OCI-LY7 (cell line): ENCODE data around the gene ENOX1. TPM values are rescaled to one million over a fixed set of nuclear protein-coding genes. Genes with fewer than 3 reads are reported as not detected.
A peak's percentile ranks its signal among the peaks of the same experiment; 100 is the strongest.

Experiments
- BruUV-seq: library from RNA; stranded (reverse); fragments of 400-500 nt; replicated peaks from 2 replicates; lab custom pipeline; 2021; lab: Mats Ljungman, UMichigan
- CTCF ChIA-PET: fragments of 300-600 bp; sonication (Branson Sonifier 250); formaldehyde crosslinking; loops from one replicate; lab custom pipeline; 2022; ENCODE audit warnings: antibody characterized with exemption; ENCODE audit not compliant: unreplicated experiment; lab: Charles Lee
- POLR2A ChIA-PET: fragments of 300-600 bp; sonication (Branson Sonifier 250); formaldehyde crosslinking; loops from one replicate; lab custom pipeline; 2022; ENCODE audit warnings: antibody characterized with exemption; lab: Charles Lee
- DNase-seq: peaks from one replicate; pipeline ENCODE4 v3.0.0-alpha.2; 2015; ENCODE audit warnings: low spot score
- H2AFZ ChIP-seq: fragments of 200-600 bp; sonication (generic), shearing (Covaris generic); 2 replicates; pipeline ENCODE4 v1.6.1; 2014; ENCODE audit warnings: mild to moderate bottlenecking, antibody characterized with exemption, low read length, moderate library complexity
- H3K27ac ChIP-seq: fragments of 200-600 bp; sonication (generic); 2 replicates; pipeline ENCODE4 v1.5.1; 2014; ENCODE audit warnings: mixed run types, low read depth, mild to moderate bottlenecking, moderate library complexity, low read length, inconsistent platforms; ENCODE audit not compliant: poor library complexity, severe bottlenecking
- H3K36me3 ChIP-seq: fragments of 200-600 bp; sonication (generic); 2 replicates; pipeline ENCODE4 v1.6.1; 2014; ENCODE audit warnings: mild to moderate bottlenecking, antibody characterized with exemption, low read length, moderate library complexity, mixed read lengths; ENCODE audit not compliant: insufficient read depth
- H3K4me1 ChIP-seq: fragments of 200-600 bp; sonication (generic); 2 replicates; pipeline ENCODE4 v1.5.1; 2014; ENCODE audit warnings: mild to moderate bottlenecking, low read length; ENCODE audit not compliant: insufficient read depth, poor library complexity, severe bottlenecking
- H3K4me2 ChIP-seq: fragments of 200-600 bp; sonication (generic); 2 replicates; pipeline ENCODE4 v1.6.1; 2014; ENCODE audit warnings: mild to moderate bottlenecking, low read length
- H3K4me3 ChIP-seq: fragments of 200-600 bp; sonication (generic); 2 replicates; pipeline ENCODE4 v1.5.1; 2014; ENCODE audit warnings: mild to moderate bottlenecking, low read depth, low read length; ENCODE audit not compliant: poor library complexity, severe bottlenecking
- H3K79me2 ChIP-seq: fragments of 200-600 bp; sonication (generic); 2 replicates; pipeline ENCODE4 v1.6.1; 2016; ENCODE audit warnings: low read depth, mild to moderate bottlenecking, low read length, moderate library complexity, mixed read lengths; ENCODE audit not compliant: insufficient read depth
- H3K9me2 ChIP-seq: fragments of 200-600 bp; sonication (generic); 2 replicates; pipeline ENCODE4 v1.6.1; 2016; ENCODE audit warnings: mild to moderate bottlenecking, low read length, mixed read lengths; ENCODE audit not compliant: insufficient read depth
- H3K9me3 ChIP-seq: fragments of 200-600 bp; sonication (generic); 2 replicates; pipeline ENCODE4 v1.6.1; 2014; ENCODE audit warnings: mild to moderate bottlenecking, mixed run types, low read length, mixed read lengths
- H4K20me1 ChIP-seq: fragments of 200-600 bp; sonication (generic); 2 replicates; pipeline ENCODE4 v1.6.1; 2014; ENCODE audit warnings: mild to moderate bottlenecking, antibody characterized with exemption, low read length, moderate library complexity, mixed read lengths; ENCODE audit not compliant: insufficient read depth
- CTCF ChIP-seq: fragments of 200-600 bp; sonication (generic); conservative IDR thresholded peaks from 2 replicates; pipeline ENCODE4 v1.5.1; 2014; ENCODE audit warnings: mild to moderate bottlenecking, antibody characterized with exemption, low read length, moderate library complexity, mixed read lengths
- EZH2phosphoT487 ChIP-seq: fragments of 200-600 bp; sonication (generic); IDR thresholded peaks from 2 replicates; pipeline ENCODE4 v1.6.1; 2018; ENCODE audit warnings: low read depth, borderline replicate concordance, mild to moderate bottlenecking, mixed run types, antibody characterized with exemption, low read length, moderate library complexity, mixed read lengths
- intact Hi-C: fragments of 100-400 bp; cut with micrococcal nuclease; formaldehyde crosslinking; loops from one replicate; pipeline ENCODE4 v1.10.0; 2022; ENCODE audit not compliant: unreplicated experiment
- total RNA-seq, 2 experiments: library from RNA; depleted of rRNA in 1 of 2; stranded (reverse); fragments of >200 nt in 1 of 2; shearing (Covaris generic) in 1 of 2; gene quantifications; 2 replicates each; pipeline ENCODE4 v1.2.3, GENCODE V29; 2014 to 2022

Gene ENOX1
- total RNA-seq, 2 experiments from 2014 or later = 0.03 TPM; not detected in 1

- no peak for TF ChIP-seq EZH2phosphoT487
- no peak for TF ChIP-seq CTCF
- POLR2A ChIA-PET = no interaction called here
- H3K79me2 ChIP-seq = no peaks in the 10 kb centered on the region
- H4K20me1 ChIP-seq = no peaks in the 10 kb centered on the region
- no peak overlapping the region for H2AFZ ChIP-seq
- DNase-seq = no peak
- H3K27ac ChIP-seq = no peak overlapping the region
- H3K9me3 ChIP-seq = no peaks in the 10 kb centered on the region
- no peak overlapping the region for H3K4me2 ChIP-seq
- H3K4me1 ChIP-seq = peaks cover 16% of the 10 kb centered on the region
- H3K9me2 ChIP-seq = no peaks in the 10 kb centered on the region
- H3K36me3 ChIP-seq = no peaks in the 10 kb centered on the region
- BruUV-seq = no TSS peak
- CTCF ChIA-PET = no interaction called here
- no peak overlapping the region for H3K4me3 ChIP-seq
- intact Hi-C loops = loop anchor here (5.0 kb wide), 1 partner anchor 67 kb away; no protein-coding TSS in a partner anchor
These were observed 477.5 kb downstream of the ENOX1 start for GRCh38 chr13:43309311-43309710.

GRCh38 chr13:43307921-43308433 lies 478.8 kb downstream of the ENOX1 start:
- TF ChIP-seq EZH2phosphoT487 (no peak), CTCF (no peak)
- POLR2A ChIA-PET = interaction anchor here (0.6 kb wide), 1 partner anchor 298 kb away, joined by 7 read pairs; no protein-coding TSS in a partner anchor
- DNase-seq = peak; percentile 54
- peak overlapping the region; percentile 60 for H3K4me2 ChIP-seq
- no peak overlapping the region for H3K4me3 ChIP-seq
- intact Hi-C loops = loop anchor here (5.0 kb wide), 1 partner anchor 66 kb away; no protein-coding TSS in a partner anchor
- H3K27ac ChIP-seq = no peak overlapping the region
- CTCF ChIA-PET = no interaction called here
- H3K9me2 ChIP-seq = no peaks in the 10 kb centered on the region
- peaks cover 16% of the 10 kb centered on the region for H3K4me1 ChIP-seq
- no peaks in the 10 kb centered on the region for H3K9me3 ChIP-seq
- no peaks in the 10 kb centered on the region for H3K36me3 ChIP-seq
- H3K79me2 ChIP-seq = no peaks in the 10 kb centered on the region
- BruUV-seq = no TSS peak
- no peaks in the 10 kb centered on the region for H4K20me1 ChIP-seq
- peak overlapping the region; percentile 54; the same call in 1 of the 2 replicates for H2AFZ ChIP-seq
